ENCODE results near the gene TAF11L14. TPM values are rescaled to one million over a fixed set of nuclear protein-coding genes. Genes with fewer than 3 reads are reported as not detected.
"Not testable (repeated sequence)": the region's sequence is repeated elsewhere in the genome, so short reads cannot be mapped to it uniquely, and the experiment has no call there.

TAF11L14 gene
- total RNA-seq, 2 donors from 2014 or later = not detected

DNA sequence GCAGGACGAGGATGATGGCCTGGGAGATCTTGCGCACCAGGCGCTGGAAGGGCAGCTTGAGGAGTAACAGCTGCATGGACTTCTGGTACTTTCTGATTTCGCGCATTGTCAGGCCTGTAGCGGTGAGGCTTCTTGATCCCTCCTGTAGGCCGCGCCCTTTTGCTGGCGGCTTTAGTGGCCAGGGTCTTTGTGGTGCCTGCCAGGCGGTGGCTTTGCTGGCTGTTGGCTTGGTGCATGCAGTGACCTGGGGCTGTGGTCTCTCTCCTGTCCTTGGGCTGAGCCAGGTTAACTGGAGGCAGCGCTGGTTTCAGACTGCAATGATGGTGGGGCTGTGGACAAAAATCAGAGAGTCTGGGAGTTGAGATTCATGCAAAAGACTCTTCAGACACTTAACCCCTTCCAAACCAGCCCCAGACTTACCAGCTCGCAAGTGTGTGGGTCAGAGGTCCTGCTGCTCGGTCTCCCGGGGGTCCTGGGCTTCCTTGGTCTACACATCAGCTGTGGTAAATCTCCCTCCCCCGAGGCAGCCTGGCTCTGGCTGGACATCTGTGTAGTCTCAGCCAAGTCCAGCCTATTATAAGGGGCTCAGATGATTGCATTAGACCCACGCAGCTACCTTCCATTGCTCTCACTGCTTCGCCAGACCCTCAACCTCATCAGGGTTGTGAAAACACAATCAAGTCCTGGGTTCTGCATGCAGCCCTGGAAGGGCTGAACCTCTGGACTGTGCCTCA lies 19.2 kb upstream of the TAF11L14 start:
- 77 to 81% methylated on average over 8 to 17 of the region's 17 CpGs for WGBS, 2 donors
- no peaks in the 10 kb centered on the region for H3K9me3 ChIP-seq
- H3K27me3 ChIP-seq = no peaks in the 10 kb centered on the region

GRCh38 chr5:17619354-17619753 lies 14.9 kb upstream of the TAF11L14 start:
- TF ChIP-seq, protein P1, sequence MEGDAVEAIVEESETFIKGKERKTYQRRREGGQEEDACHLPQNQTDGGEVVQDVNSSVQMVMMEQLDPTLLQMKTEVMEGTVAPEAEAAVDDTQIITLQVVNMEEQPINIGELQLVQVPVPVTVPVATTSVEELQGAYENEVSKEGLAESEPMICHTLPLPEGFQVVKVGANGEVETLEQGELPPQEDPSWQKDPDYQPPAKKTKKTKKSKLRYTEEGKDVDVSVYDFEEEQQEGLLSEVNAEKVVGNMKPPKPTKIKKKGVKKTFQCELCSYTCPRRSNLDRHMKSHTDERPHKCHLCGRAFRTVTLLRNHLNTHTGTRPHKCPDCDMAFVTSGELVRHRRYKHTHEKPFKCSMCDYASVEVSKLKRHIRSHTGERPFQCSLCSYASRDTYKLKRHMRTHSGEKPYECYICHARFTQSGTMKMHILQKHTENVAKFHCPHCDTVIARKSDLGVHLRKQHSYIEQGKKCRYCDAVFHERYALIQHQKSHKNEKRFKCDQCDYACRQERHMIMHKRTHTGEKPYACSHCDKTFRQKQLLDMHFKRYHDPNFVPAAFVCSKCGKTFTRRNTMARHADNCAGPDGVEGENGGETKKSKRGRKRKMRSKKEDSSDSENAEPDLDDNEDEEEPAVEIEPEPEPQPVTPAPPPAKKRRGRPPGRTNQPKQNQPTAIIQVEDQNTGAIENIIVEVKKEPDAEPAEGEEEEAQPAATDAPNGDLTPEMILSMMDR (IDR thresholded peaks at IDR 0.05) = no peak
- TF ChIP-seq POLR2A (IDR thresholded peaks at IDR 0.05) = no peak
- intact Hi-C loops (cut with DNase I) = no loop called here
- ATAC-seq = no peak

More for the DNA sequence above, 19.2 kb upstream of the TAF11L14 start:
- no peak for ATAC-seq
- Histone ChIP-seq H3K27ac (no peak overlapping the region), H3K36me3 (replicated peaks in 1 of 2; ENCODE audit: insufficient read depth in 1 of 2, low read depth in 2 of 2) (no peaks in the 10 kb centered on the region), H3K4me1 (no peaks in the 10 kb centered on the region), H3K4me3 (no peak overlapping the region)
- no peak for TF ChIP-seq POLR2A (IDR thresholded peaks at IDR 0.05)
- TF ChIP-seq, protein P1 (IDR thresholded peaks at IDR 0.05) = no peak
- DNase-seq = no peak
- intact Hi-C loops (cut with DNase I) = no loop called here

GRCh38 chr5:17620627-17621026 lies 13.6 kb upstream of the TAF11L14 start:
- TF ChIP-seq POLR2A (IDR thresholded peaks at IDR 0.05) = no peak
- TF ChIP-seq, protein P1 (IDR thresholded peaks at IDR 0.05) = no peak
- no peaks in the 10 kb centered on the region for H3K36me3 ChIP-seq (replicated peaks in 1 of 2; ENCODE audit: insufficient read depth in 1 of 2, low read depth in 2 of 2)
- H3K27me3 ChIP-seq = no peaks in the 10 kb centered on the region
- H3K4me3 ChIP-seq = no peak overlapping the region
- H3K27ac ChIP-seq = no peak overlapping the region
- H3K4me1 ChIP-seq = no peaks in the 10 kb centered on the region
- intact Hi-C loops (cut with DNase I) = no loop called here
- no peak for ATAC-seq
- no peak for DNase-seq
- WGBS, 2 donors = 64 to 91% methylated on average over 6 to 15 of the region's 17 CpGs
- no peaks in the 10 kb centered on the region for H3K9me3 ChIP-seq

More at GRCh38 chr5:17619354-17619753, 14.9 kb upstream of the TAF11L14 start:
- Histone ChIP-seq H3K27ac (no peak overlapping the region), H3K9me3 (no peaks in the 10 kb centered on the region), H3K4me1 (no peaks in the 10 kb centered on the region), H3K27me3 (no peaks in the 10 kb centered on the region), H3K4me3 (no peak overlapping the region), H3K36me3 (replicated peaks in 1 of 2; ENCODE audit: insufficient read depth in 1 of 2, low read depth in 2 of 2) (no peaks in the 10 kb centered on the region)
- DNase-seq = no peak
- 77 to 87% methylated on average over 3 of the region's 3 CpGs for WGBS, 2 donors

DNA sequence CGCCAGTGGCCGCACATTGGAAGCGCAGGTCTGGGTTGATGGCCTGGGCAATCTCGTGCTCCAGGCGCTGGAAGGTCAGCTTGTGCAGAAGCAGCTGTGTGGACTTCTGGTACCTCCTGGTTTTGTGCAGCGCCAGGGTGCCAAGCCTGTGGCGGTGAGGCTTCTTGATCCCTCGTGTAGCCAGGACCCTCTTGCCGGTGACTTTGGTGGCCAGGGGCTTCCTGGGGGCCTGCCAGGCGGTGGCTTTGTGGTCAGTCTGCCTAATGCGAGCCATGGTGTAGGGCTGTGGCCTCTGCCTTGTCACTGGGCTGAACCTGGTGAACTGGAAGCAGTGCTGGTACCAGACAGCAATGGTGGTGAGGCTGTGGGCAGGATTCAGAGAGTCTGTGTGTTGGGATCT lies 8.6 kb upstream of the TAF11L14 start:
- no peaks in the 10 kb centered on the region for H3K36me3 ChIP-seq (replicated peaks in 1 of 2; ENCODE audit: insufficient read depth in 1 of 2, low read depth in 2 of 2)
- no peaks in the 10 kb centered on the region for H3K27me3 ChIP-seq
- no peaks in the 10 kb centered on the region for H3K9me3 ChIP-seq
- WGBS, 2 donors = 88% methylated on average over 11 of the region's 11 CpGs; no CpG with 5 or more reads in 1 of the 2 donors
- intact Hi-C loops (cut with DNase I) = no loop called here
- no peaks in the 10 kb centered on the region for H3K4me1 ChIP-seq
- DNase-seq = no peak
- no peak for TF ChIP-seq POLR2A (IDR thresholded peaks at IDR 0.05)
- TF ChIP-seq, protein P1 (IDR thresholded peaks at IDR 0.05) = no peak
- H3K27ac ChIP-seq = no peak overlapping the region
- ATAC-seq = no peak
- no peak overlapping the region for H3K4me3 ChIP-seq

DNA sequence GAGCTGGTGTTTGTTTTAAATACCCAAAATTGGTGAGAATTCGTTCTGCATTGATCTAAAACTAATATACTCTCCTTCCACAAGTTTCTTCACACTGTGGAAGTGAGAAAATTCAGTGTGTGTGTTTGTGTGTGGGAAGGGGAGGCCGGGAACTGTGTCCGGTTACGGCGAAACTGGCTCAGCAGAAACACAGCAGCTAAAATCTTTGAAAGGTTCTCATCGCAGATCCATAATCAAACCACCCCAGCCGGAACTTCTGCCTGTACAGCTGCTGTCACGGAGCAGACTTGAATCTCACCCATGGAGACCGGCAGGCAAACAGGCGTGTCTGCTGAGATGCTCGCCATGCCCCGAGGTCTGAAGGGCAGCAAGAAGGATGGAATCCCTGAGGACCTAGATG lies 2.5 kb upstream of the TAF11L14 start, which contains the start of gene TAF11L13:
TAF11L13 (plus strand) TSS at position 301 of the 400 bp plus-strand sequence.
- not testable (repeated sequence) for H3K4me1 ChIP-seq, H3K9me3 ChIP-seq
- WGBS, 2 donors = 71 to 94% methylated on average over 5 to 9 of the region's 12 CpGs

GRCh38 chr5:17649232-17649631 lies 15.0 kb downstream of the TAF11L14 start:
- H3K4me3 ChIP-seq; ATAC-seq; H3K9me3 ChIP-seq; H3K4me1 ChIP-seq; H3K36me3 ChIP-seq (replicated peaks in 1 of 2; ENCODE audit: insufficient read depth in 1 of 2, low read depth in 2 of 2); H3K27ac ChIP-seq; H3K27me3 ChIP-seq; DNase-seq; intact Hi-C loops (cut with DNase I): not testable (repeated sequence)
- 83 to 87% methylated on average over 8 to 10 of the region's 10 CpGs for WGBS, 2 donors

More for the DNA sequence above, 2.5 kb upstream of the TAF11L14 start, which contains the start of gene TAF11L13:
- H3K27me3 ChIP-seq; H3K4me3 ChIP-seq; H3K36me3 ChIP-seq (replicated peaks in 1 of 2; ENCODE audit: insufficient read depth in 1 of 2, low read depth in 2 of 2); DNase-seq; ATAC-seq; intact Hi-C loops (cut with DNase I); H3K27ac ChIP-seq: not testable (repeated sequence)

GRCh38 chr5:17655201-17655759 lies 21.0 kb downstream of the TAF11L14 start:
- H3K27me3 ChIP-seq; intact Hi-C loops (cut with DNase I); DNase-seq; H3K9me3 ChIP-seq; H3K4me1 ChIP-seq; ATAC-seq; H3K36me3 ChIP-seq (replicated peaks in 1 of 2; ENCODE audit: insufficient read depth in 1 of 2, low read depth in 2 of 2); H3K27ac ChIP-seq; H3K4me3 ChIP-seq: not testable (repeated sequence)
- 88 to 91% methylated on average over 4 to 18 of the region's 32 CpGs for WGBS, 2 donors
